HEK293 (cell line): ENCODE data around the gene CHRM4.

Experiments
- CTCF ChIP-seq: fragments of 450-650 bp; formaldehyde crosslinking; IDR thresholded peaks from 2 replicates; pipeline ENCODE4 v1.5.1; 2016; ENCODE audit warnings: missing biosample characterization, missing genetic modification characterization
- ZNF114 ChIP-seq: fragments of 450-650 bp; formaldehyde crosslinking; IDR thresholded peaks from 2 replicates; pipeline ENCODE4 v1.5.0; 2017; ENCODE audit warnings: missing biosample characterization, missing genetic modification characterization

DNA sequence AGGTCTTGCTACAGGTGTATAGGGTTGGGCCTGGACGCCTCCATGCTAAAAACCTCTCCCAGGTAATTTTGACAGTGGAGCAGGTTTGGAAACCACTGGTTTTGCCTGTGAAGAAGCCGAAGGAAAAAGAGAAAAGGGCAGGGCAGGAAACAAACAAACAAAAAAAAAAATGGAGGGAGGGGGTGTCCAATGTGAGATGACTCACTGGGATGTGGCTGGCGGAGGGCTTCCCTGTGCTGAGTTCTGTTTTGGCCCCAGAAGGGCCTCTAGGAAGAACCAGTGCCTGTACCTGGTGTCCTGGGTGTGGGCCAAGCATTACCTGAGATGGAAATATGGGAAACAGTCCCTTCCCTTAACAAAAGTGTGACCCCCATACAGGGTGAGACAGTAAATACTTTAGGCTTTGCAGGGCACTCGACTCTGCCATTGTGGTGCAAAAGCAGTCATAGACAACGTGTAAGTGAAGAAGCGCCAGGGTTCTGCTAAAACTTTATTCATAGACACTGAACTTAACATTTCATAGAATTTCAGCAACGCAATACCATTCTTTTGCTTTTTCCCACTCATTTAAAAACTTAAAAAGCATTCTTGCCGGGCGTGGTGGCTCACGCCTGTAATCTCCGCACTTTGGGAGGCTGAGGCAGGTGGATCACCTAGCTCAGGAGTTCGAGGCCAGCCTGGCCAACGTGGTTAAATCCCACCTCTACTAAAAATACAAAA lies 53.8 kb downstream of the CHRM4 start:
- TF ChIP-seq CTCF = no peak
- TF ChIP-seq ZNF114 (tag by site-specific recombination) = no peak
